H9 (cell line): ENCODE results near the gene CFAP54. TPM values are rescaled to one million over a fixed set of nuclear protein-coding genes. Genes with fewer than 3 reads are reported as not detected.

Source experiments
- DNase-seq: peaks from one replicate; pipeline ENCODE4 v3.0.0-alpha.2; 2017
- H2AFZ ChIP-seq: one replicate; pipeline ENCODE4 v1.6.1; 2013; ENCODE audit warnings: mild to moderate bottlenecking, low read length, control low read depth, moderate library complexity
- H2AK5ac ChIP-seq: 2 replicates; pipeline ENCODE4 v1.6.1; 2013; ENCODE audit warnings: low read length, control low read depth, mixed read lengths; ENCODE audit not compliant: insufficient read length
- H2BK120ac ChIP-seq: one replicate; pipeline ENCODE4 v1.6.1; 2013; ENCODE audit warnings: low read depth, mild to moderate bottlenecking, low read length, control low read depth, inconsistent platforms; ENCODE audit not compliant: poor library complexity, severe bottlenecking
- H2BK12ac ChIP-seq: 2 replicates; pipeline ENCODE4 v1.6.1; 2013; ENCODE audit warnings: low read length, control low read depth, mixed read lengths, low read depth; ENCODE audit not compliant: insufficient read length
- H2BK15ac ChIP-seq: 2 replicates; pipeline ENCODE4 v1.6.1; 2013; ENCODE audit warnings: low read depth, low read length, control low read depth
- H2BK20ac ChIP-seq: one replicate; pipeline ENCODE4 v1.6.1; 2013; ENCODE audit warnings: low read depth, mild to moderate bottlenecking, low read length, control low read depth, inconsistent platforms; ENCODE audit not compliant: poor library complexity, severe bottlenecking
- H2BK5ac ChIP-seq: 2 replicates; pipeline ENCODE4 v1.6.1; 2013; ENCODE audit warnings: low read length, control low read depth, mixed read lengths; ENCODE audit not compliant: insufficient read length
- H3K14ac ChIP-seq: 2 replicates; pipeline ENCODE4 v1.6.1; 2013; ENCODE audit warnings: low read length, control low read depth; ENCODE audit not compliant: insufficient read depth
- H3K18ac ChIP-seq: 2 replicates; pipeline ENCODE4 v1.6.1; 2013; ENCODE audit warnings: low read depth, mild to moderate bottlenecking, mixed read lengths, low read length, control low read depth; ENCODE audit not compliant: insufficient read length
- H3K23ac ChIP-seq: 2 replicates; pipeline ENCODE4 v1.6.1; 2013; ENCODE audit warnings: low read length, control low read depth, mixed read lengths, low read depth; ENCODE audit not compliant: insufficient read length
- H3K23me2 ChIP-seq: 2 replicates; pipeline ENCODE4 v1.6.1; 2013; ENCODE audit warnings: low read depth, mild to moderate bottlenecking, mixed read lengths, low read length, control low read depth; ENCODE audit not compliant: insufficient read length, poor library complexity, severe bottlenecking
- H3K27ac ChIP-seq: 2 replicates; pipeline ENCODE4 v1.5.1; 2013; ENCODE audit warnings: low read length, control low read depth, mixed read lengths, low read depth; ENCODE audit not compliant: insufficient read length
- H3K27me3 ChIP-seq: 2 replicates; pipeline ENCODE4 v1.6.1; 2013; ENCODE audit warnings: low read length, control low read depth, inconsistent platforms; ENCODE audit not compliant: insufficient read depth
- H3K4ac ChIP-seq: 2 replicates; pipeline ENCODE4 v1.6.1; 2013; ENCODE audit warnings: low read depth, mild to moderate bottlenecking, control low read depth, inconsistent platforms, low read length, moderate library complexity
- H3K4me1 ChIP-seq: 2 replicates; pipeline ENCODE4 v1.6.1; 2013; ENCODE audit warnings: low read length, control low read depth, inconsistent platforms; ENCODE audit not compliant: insufficient read depth
- H3K4me2 ChIP-seq: 2 replicates; pipeline ENCODE4 v1.6.1; 2013; ENCODE audit warnings: low read length, control low read depth, mixed read lengths; ENCODE audit not compliant: insufficient read length, insufficient read depth
- H3K56ac ChIP-seq: 2 replicates; pipeline ENCODE4 v1.6.1; 2013; ENCODE audit warnings: low read depth, mild to moderate bottlenecking, mixed read lengths, low read length, control low read depth; ENCODE audit not compliant: insufficient read length
- H3K79me1 ChIP-seq: 2 replicates; pipeline ENCODE4 v1.6.1; 2013; ENCODE audit warnings: low read depth, mild to moderate bottlenecking, moderate library complexity, low read length, control low read depth, inconsistent platforms; ENCODE audit not compliant: insufficient read depth, poor library complexity, severe bottlenecking
- H3K79me2 ChIP-seq: 2 replicates; pipeline ENCODE4 v1.6.1; 2013; ENCODE audit warnings: low read length, control low read depth, inconsistent platforms; ENCODE audit not compliant: insufficient read depth
- H3K9ac ChIP-seq: 2 replicates; pipeline ENCODE4 v1.6.1; 2013; ENCODE audit warnings: low read length, control low read depth, mixed read lengths; ENCODE audit not compliant: insufficient read length; ENCODE audit errors: extremely low read depth
- H3K9me3 ChIP-seq: one replicate; pipeline ENCODE4 v1.6.1; 2013; ENCODE audit warnings: low read depth, low read length, inconsistent platforms; ENCODE audit not compliant: control insufficient read depth
- H3T11ph ChIP-seq: one replicate; pipeline ENCODE4 v1.6.1; 2013; ENCODE audit warnings: mild to moderate bottlenecking, low read length, control low read depth, inconsistent platforms
- H4K20me1 ChIP-seq: one replicate; pipeline ENCODE4 v1.6.1; 2013; ENCODE audit not compliant: control insufficient read depth, insufficient read length, insufficient read depth
- H4K5ac ChIP-seq: 2 replicates; pipeline ENCODE4 v1.6.1; 2013; ENCODE audit warnings: low read depth, mild to moderate bottlenecking, mixed read lengths, low read length, control low read depth; ENCODE audit not compliant: insufficient read length
- H4K8ac ChIP-seq: replicated peaks from 2 replicates; pipeline ENCODE4 v1.6.1; 2013; ENCODE audit warnings: low read length, control low read depth, mixed read lengths, low read depth; ENCODE audit not compliant: insufficient read length
- H4K91ac ChIP-seq: 2 replicates; pipeline ENCODE4 v1.6.1; 2013; ENCODE audit warnings: low read depth, mild to moderate bottlenecking, moderate library complexity, mixed read lengths, low read length, control low read depth; ENCODE audit not compliant: insufficient read length
- H3K27ac Mint-ChIP-seq, 3 experiments: 2 replicates in 2 of 3; 3 replicates in 1 of 3; pipeline ENCODE4 v1.8.0; 2020 to 2021; ENCODE audit warnings: mixed read lengths in 3 of 3, mild to moderate bottlenecking in 1 of 3, moderate library complexity in 1 of 3
- H3K27me3 Mint-ChIP-seq: 2 replicates; pipeline ENCODE4 v1.8.0; 2021; ENCODE audit warnings: low read depth, mild to moderate bottlenecking, moderate library complexity, mixed read lengths
- H3K36me3 Mint-ChIP-seq, 3 experiments: 2 replicates in 2 of 3; 3 replicates in 1 of 3; pipeline ENCODE4 v1.8.0; 2020 to 2021; ENCODE audit warnings: low read depth in 3 of 3, mixed read lengths in 3 of 3; ENCODE audit not compliant: insufficient read depth in 1 of 3
- H3K4me1 Mint-ChIP-seq, 2 experiments: 2 replicates each; pipeline ENCODE4 v1.8.0; 2020; ENCODE audit warnings: mixed read lengths in 2 of 2
- H3K4me3 Mint-ChIP-seq, 2 experiments: 2 replicates in 1 of 2; 3 replicates in 1 of 2; pipeline ENCODE4 v1.8.0; 2020 to 2021; ENCODE audit warnings: mild to moderate bottlenecking in 2 of 2, mixed read lengths in 2 of 2, moderate library complexity in 1 of 2
- H3K9me3 Mint-ChIP-seq, 2 experiments: 2 replicates in 1 of 2; 3 replicates in 1 of 2; pipeline ENCODE4 v1.8.0; 2020; ENCODE audit warnings: mild to moderate bottlenecking in 2 of 2, mixed read lengths in 2 of 2, moderate library complexity in 1 of 2
- WGBS: extraction: QIAGEN DNeasy Blood & Tissue Kit; methylation state at CpG from one replicate; pipeline ENCODE4 v1.1.7; 2013; ENCODE audit warnings: missing lambda C conversion rate, low lambda C conversion rate, mixed read lengths; ENCODE audit not compliant: insufficient read length; ENCODE audit errors: extremely low coverage; 5-methylcytosine and 5-hydroxymethylcytosine counted together
- total RNA-seq: library from RNA; stranded (reverse); gene quantifications from 2 replicates; pipeline ENCODE4 v1.2.1, GENCODE V29; 2021
- TF ChIP-seq, protein P1 (sequence below): fragments of 200-600 bp; sonication (generic); conservative IDR thresholded peaks from 3 replicates; pipeline ENCODE4 v1.8.0; 2021; ENCODE audit warnings: antibody characterized with exemption, mild to moderate bottlenecking

CFAP54 gene
- total RNA-seq, 1 experiment from 2014 or later: 0.24 TPM

- Histone ChIP-seq H3K23ac (no peak overlapping the region), H3K79me2 (no peaks in the 10 kb centered on the region), H3K27me3 (no peaks in the 10 kb centered on the region), H3K4me1 (no peaks in the 10 kb centered on the region), H2BK20ac (no peak overlapping the region), H3K23me2 (no peaks in the 10 kb centered on the region), H3T11ph (no peak overlapping the region), H4K8ac (no peak overlapping the region), H3K27ac (no peak overlapping the region), H2BK12ac (no peak overlapping the region), H3K4ac (no peak overlapping the region), H4K20me1 (no peaks in the 10 kb centered on the region), H2AFZ (no peak overlapping the region), H3K79me1 (no peaks in the 10 kb centered on the region), H3K9ac (no peak overlapping the region), H2BK120ac (no peak overlapping the region), H2BK15ac (no peak overlapping the region), H2BK5ac (no peak overlapping the region), H3K56ac (no peak overlapping the region), H3K9me3 (no peaks in the 10 kb centered on the region), H3K4me2 (no peak overlapping the region), H3K18ac (no peak overlapping the region), H3K14ac (no peak overlapping the region), H4K5ac (no peak overlapping the region), H2AK5ac (no peak overlapping the region), H4K91ac (no peak overlapping the region)
- no peaks in the 10 kb centered on the region for H3K27me3 Mint-ChIP-seq
- peaks cover 6 to 17% (median 7%) of the 10 kb centered on the region in 3 experiments; a peak in 6 of 7 replicates for H3K36me3 Mint-ChIP-seq
- no peak for DNase-seq
- WGBS: no CpG with 5 or more reads among the region's 3 CpGs
- no peaks in the 10 kb centered on the region for H3K4me1 Mint-ChIP-seq
- no peak overlapping the region for H3K4me3 Mint-ChIP-seq
- peaks cover 14 to 18% of the 10 kb centered on the region in 2 experiments for H3K9me3 Mint-ChIP-seq
- H3K27ac Mint-ChIP-seq: no peak overlapping the region
- TF ChIP-seq, protein P1, sequence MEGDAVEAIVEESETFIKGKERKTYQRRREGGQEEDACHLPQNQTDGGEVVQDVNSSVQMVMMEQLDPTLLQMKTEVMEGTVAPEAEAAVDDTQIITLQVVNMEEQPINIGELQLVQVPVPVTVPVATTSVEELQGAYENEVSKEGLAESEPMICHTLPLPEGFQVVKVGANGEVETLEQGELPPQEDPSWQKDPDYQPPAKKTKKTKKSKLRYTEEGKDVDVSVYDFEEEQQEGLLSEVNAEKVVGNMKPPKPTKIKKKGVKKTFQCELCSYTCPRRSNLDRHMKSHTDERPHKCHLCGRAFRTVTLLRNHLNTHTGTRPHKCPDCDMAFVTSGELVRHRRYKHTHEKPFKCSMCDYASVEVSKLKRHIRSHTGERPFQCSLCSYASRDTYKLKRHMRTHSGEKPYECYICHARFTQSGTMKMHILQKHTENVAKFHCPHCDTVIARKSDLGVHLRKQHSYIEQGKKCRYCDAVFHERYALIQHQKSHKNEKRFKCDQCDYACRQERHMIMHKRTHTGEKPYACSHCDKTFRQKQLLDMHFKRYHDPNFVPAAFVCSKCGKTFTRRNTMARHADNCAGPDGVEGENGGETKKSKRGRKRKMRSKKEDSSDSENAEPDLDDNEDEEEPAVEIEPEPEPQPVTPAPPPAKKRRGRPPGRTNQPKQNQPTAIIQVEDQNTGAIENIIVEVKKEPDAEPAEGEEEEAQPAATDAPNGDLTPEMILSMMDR: no peak
These were observed 408.0 kb downstream of the CFAP54 start for GRCh38 chr12:96897421-96897820.
